HepG2 (cell line): Measurements from ENCODE around the gene RARA. TPM values are rescaled to one million over a fixed set of nuclear protein-coding genes. Genes with fewer than 3 reads are reported as not detected.
A peak's percentile ranks its signal among the peaks of the same experiment; 100 is the strongest.

ENCODE experiments used
- ATAC-seq: fragments of 200-7000 bp; cut with Tn5 transposase; 3 replicates; pipeline ENCODE4 v1.9.1; 2020; ENCODE audit warnings: mild to moderate bottlenecking, moderate library complexity
- BruUV-seq: library from RNA; stranded (reverse); fragments of 400-500 nt; replicated peaks from 2 replicates; lab custom pipeline; 2021; lab: Mats Ljungman, UMichigan
- CTCF ChIA-PET: fragments of 300-600 bp; formaldehyde crosslinking; extraction: SDS; loops from one replicate; lab custom pipeline; 2021; ENCODE audit warnings: low total read pairs, inconsistent platforms, low intra/inter-chr PET ratio; lab: Yijun Ruan, JAX
- POLR2A ChIA-PET: fragments of 350-600 bp; sonication (Branson Sonifier 250); formaldehyde crosslinking; loops from one replicate; lab custom pipeline; 2020; ENCODE audit warnings: antibody characterized with exemption, inconsistent platforms; lab: Yijun Ruan, JAX
- DNase-seq: peaks from one replicate; pipeline ENCODE4 v3.0.0-alpha.2; 2015; ENCODE audit warnings: low spot score
- FAIRE-seq: peaks from 3 replicates; lab custom pipeline; 2011; peaks lifted over from hg19 to GRCh38; lab: Jason Lieb, UNC
- H2AFZ ChIP-seq: one replicate; pipeline ENCODE4 v1.6.1; 2011; ENCODE audit warnings: low read length, inconsistent platforms
- H3K27ac ChIP-seq: fragments of 300-600 bp; 3 replicates; pipeline ENCODE4 v1.8.0; 2011; ENCODE audit warnings: mixed run types, mild to moderate bottlenecking, mixed read lengths, low read length, inconsistent platforms; ENCODE audit not compliant: insufficient read depth; ENCODE audit errors: extremely low read length
- H3K27me3 ChIP-seq, 2 experiments: fragments of 200-600 bp in 1 of 2; 2 replicates in 1 of 2; 3 replicates in 1 of 2; pipeline versions ENCODE4 v1.6.0 to v1.8.0; 2011; ENCODE audit warnings: low read length in 2 of 2, mild to moderate bottlenecking in 2 of 2, moderate library complexity in 2 of 2, inconsistent platforms in 1 of 2; ENCODE audit not compliant: insufficient read depth in 2 of 2, control insufficient read depth in 1 of 2
- H3K36me3 ChIP-seq, 2 experiments: fragments of 200-600 bp in 1 of 2; replicated peaks in 1 of 2; 2 replicates in 1 of 2; 3 replicates in 1 of 2; pipeline versions ENCODE4 v1.5.1 to v1.8.0; 2011; ENCODE audit warnings: low read length in 2 of 2, inconsistent platforms in 1 of 2; ENCODE audit not compliant: insufficient read depth in 2 of 2, control insufficient read depth in 1 of 2
- H3K4me1 ChIP-seq: 2 replicates; pipeline ENCODE4 v1.5.1; 2012; ENCODE audit warnings: low read length, inconsistent platforms; ENCODE audit not compliant: insufficient read depth
- H3K4me2 ChIP-seq: 2 replicates; pipeline ENCODE4 v1.6.0; 2011; ENCODE audit warnings: low read depth, low read length, inconsistent platforms
- H3K4me3 ChIP-seq, 3 experiments: fragments of 200-600 bp in 1 of 3; sonication (generic), shearing (Covaris generic) in 1 of 3; replicated peaks in 1 of 3; 2 replicates each; pipeline ENCODE4 v1.5.1; 2011 to 2016; ENCODE audit warnings: low read length in 3 of 3, inconsistent platforms in 2 of 3, low read depth in 2 of 3, mild to moderate bottlenecking in 2 of 3, control low read depth in 1 of 3, mixed read lengths in 1 of 3; ENCODE audit not compliant: insufficient read depth in 1 of 3
- H3K79me2 ChIP-seq: one replicate; pipeline ENCODE4 v1.6.1; 2011; ENCODE audit warnings: low read length, inconsistent platforms; ENCODE audit not compliant: insufficient read depth
- H3K9ac ChIP-seq: 2 replicates; pipeline ENCODE4 v1.6.0; 2011; ENCODE audit warnings: mild to moderate bottlenecking, low read depth, low read length, inconsistent platforms; ENCODE audit not compliant: insufficient read depth
- H3K9me3 ChIP-seq: 2 replicates; pipeline ENCODE4 v1.5.1; 2012; ENCODE audit warnings: mild to moderate bottlenecking, low read length
- H4K20me1 ChIP-seq: 2 replicates; pipeline ENCODE4 v1.6.0; 2011; ENCODE audit warnings: inconsistent platforms, mild to moderate bottlenecking, low read length, moderate library complexity; ENCODE audit not compliant: insufficient read depth
- EP300 ChIP-seq, 3 experiments: sonication (generic) in 1 of 3; formaldehyde crosslinking in 1 of 3; IDR thresholded peaks; 2 replicates each; pipeline versions ENCODE4 v1.5.1 to v1.6.1; 2011 to 2020; ENCODE audit warnings: low read depth in 2 of 3, low read length in 2 of 3, borderline replicate concordance in 1 of 3, improper control_type of control experiment in 1 of 3, mild to moderate bottlenecking in 1 of 3, missing genetic modification reagents in 1 of 3, moderate library complexity in 1 of 3
- ESRRA ChIP-seq: sonication (generic); formaldehyde crosslinking; IDR thresholded peaks from 2 replicates; pipeline ENCODE4 v1.5.1; 2020; ENCODE audit warnings: mild to moderate bottlenecking, low read depth, missing genetic modification reagents
- FOXA1 ChIP-seq, 2 experiments: fragments of 450-650 bp in 1 of 2; sonication (generic) in 1 of 2; formaldehyde crosslinking in 1 of 2; IDR thresholded peaks; 2 replicates each; pipeline versions ENCODE4 v1.4.0 to v1.6.1; 2016 to 2020; ENCODE audit warnings: missing genetic modification reagents in 1 of 2
- FOXJ3 ChIP-seq: sonication (generic); formaldehyde crosslinking; IDR thresholded peaks from 2 replicates; pipeline ENCODE4 v1.4.0; 2020; ENCODE audit warnings: missing genetic modification reagents, mild to moderate bottlenecking, borderline replicate concordance
- GATAD2A ChIP-seq: IDR thresholded peaks from 2 replicates; pipeline ENCODE4 v1.6.1; 2016
- HMG20A ChIP-seq: IDR thresholded peaks from 2 replicates; pipeline ENCODE4 v1.6.1; 2016; ENCODE audit warnings: borderline replicate concordance
- HNF4A ChIP-seq: sonication (generic); formaldehyde crosslinking; IDR thresholded peaks from 2 replicates; pipeline ENCODE4 v1.4.0; 2020; ENCODE audit warnings: missing genetic modification reagents
- KDM6A ChIP-seq: IDR thresholded peaks from 2 replicates; pipeline ENCODE4 v1.6.1; 2016; ENCODE audit warnings: low read depth
- MED1 ChIP-seq: sonication (generic); formaldehyde crosslinking; IDR thresholded peaks from 2 replicates; pipeline ENCODE4 v1.4.0; 2020; ENCODE audit warnings: missing genetic modification reagents
- MIXL1 ChIP-seq: IDR thresholded peaks from 2 replicates; pipeline ENCODE4 v1.6.1; 2016
- MLX ChIP-seq: IDR thresholded peaks from 2 replicates; pipeline ENCODE4 v1.6.1; 2016
- NCOA2 ChIP-seq: sonication (generic); formaldehyde crosslinking; IDR thresholded peaks from 2 replicates; pipeline ENCODE4 v1.8.0; 2022; ENCODE audit warnings: inconsistent platforms
- SAP130 ChIP-seq: IDR thresholded peaks from 2 replicates; pipeline ENCODE4 v1.6.1; 2016; ENCODE audit warnings: low read depth
- ZBTB7B ChIP-seq: sonication (generic); formaldehyde crosslinking; IDR thresholded peaks from 2 replicates; pipeline ENCODE4 v1.4.0; 2020; ENCODE audit warnings: missing genetic modification reagents
- ZNF619 ChIP-seq: sonication (generic); formaldehyde crosslinking; IDR thresholded peaks from 2 replicates; pipeline ENCODE4 v1.4.0; 2020; ENCODE audit warnings: mild to moderate bottlenecking, missing genetic modification reagents
- ZNF713 ChIP-seq: sonication (generic); formaldehyde crosslinking; IDR thresholded peaks from 2 replicates; pipeline ENCODE4 v1.4.0; 2020; ENCODE audit warnings: mild to moderate bottlenecking, missing genetic modification reagents
- WGBS: methylation state at CpG from one replicate; pipeline ENCODE4 v1.1.6; 2017; ENCODE audit warnings: low lambda C conversion rate; 5-methylcytosine and 5-hydroxymethylcytosine counted together
- in situ Hi-C: cut with HindIII; loops from 2 replicates; pipeline ENCODE4 v1.10.0; 2017; ENCODE audit warnings: low pct_unique_long_range_greater_than_20kb; ENCODE audit not compliant: extremely low pct_ligation_motif_present
- intact Hi-C: fragments of 100-400 bp; cut with micrococcal nuclease; formaldehyde crosslinking; loops from one replicate; pipeline ENCODE4 v1.10.0; 2022; ENCODE audit not compliant: unreplicated experiment
- polyA plus RNA-seq, 8 experiments: library from polyadenylated mRNA; depleted of rRNA in 3 of 8; stranded (reverse) in 7 of 8; unstranded in 1 of 8; fragments of >200 nt; fragmentation: Illumina TruSeq in 4 of 8; extraction: Trizol in 4 of 8; gene quantifications; 2 replicates each; pipeline versions ENCODE4 v1.2.1 to v1.2.3, GENCODE V29; 2011 to 2016; ENCODE audit warnings: low read depth in 4 of 8, missing spikeins in 1 of 8, mixed read lengths in 1 of 8; ENCODE audit not compliant: insufficient read depth in 1 of 8
- total RNA-seq, 5 experiments: library from RNA; depleted of rRNA; stranded (reverse); fragments of >200 nt; fragmentation: Illumina TruSeq; extraction: Trizol; gene quantifications; 2 replicates each; pipeline ENCODE4 v1.2.3, GENCODE V29; 2016; ENCODE audit warnings: low read depth in 1 of 5
- TF ChIP-seq, protein P1 (sequence below): sonication (generic); formaldehyde crosslinking; conservative IDR thresholded peaks from 2 replicates; pipeline ENCODE4 v1.4.0; 2020; ENCODE audit warnings: mild to moderate bottlenecking, missing genetic modification reagents, moderate library complexity
- TF ChIP-seq, protein P2 (sequence below): sonication (generic); formaldehyde crosslinking; IDR thresholded peaks from 2 replicates; pipeline ENCODE4 v1.5.0; 2020; ENCODE audit warnings: missing genetic modification reagents

Gene RARA
- total and polyA plus RNA-seq, 2 of the 13 experiments (the other 11 are each of a cell fraction or from before 2014, with no cell fraction given), result 6.4 to 8.6 TPM

- H3K9ac ChIP-seq, result peak overlapping the region; percentile 46
- H2AFZ ChIP-seq, result no peak overlapping the region
- H3K36me3 ChIP-seq, result peaks cover 4 to 18% of the 10 kb centered on the region in 2 experiments
- peak; percentile 76 for DNase-seq
- peak overlapping the region; percentile 39 for H3K27ac ChIP-seq
- H3K27me3 ChIP-seq, result no peaks in the 10 kb centered on the region
- peaks cover 32% of the 10 kb centered on the region for H3K79me2 ChIP-seq
- H3K4me2 ChIP-seq, result peak overlapping the region; percentile 95
- 67% methylated on average over 2 of the region's 2 CpGs for WGBS
- POLR2A ChIA-PET, result interaction anchor here (0.8 to 1.1 kb wide), 2 partner anchors 83 to 146 kb away, joined by 3 to 4 read pairs; partner anchors contain the start of gene CASC3
- H3K4me1 ChIP-seq, result peaks cover 66% of the 10 kb centered on the region
- peak overlapping the region in 2 of 3 experiments; percentile 35 to 99; a peak in 2 of 6 replicates for H3K4me3 ChIP-seq
- no peak for FAIRE-seq
- no peaks in the 10 kb centered on the region for H4K20me1 ChIP-seq
- H3K9me3 ChIP-seq, result no peaks in the 10 kb centered on the region
- CTCF ChIA-PET, result no interaction called here
- in situ Hi-C loops (loop anchor here (5.0 to 10.0 kb wide), 2 partner anchors 84 to 272 kb away; partner anchors contain the start of gene CSF3), intact Hi-C loops (loop anchor here (5.0 kb wide), 1 partner anchor 144 kb away; the partner anchor contains the start of gene CASC3)
- no peak for ATAC-seq
- BruUV-seq, result no TSS peak
- TF ChIP-seq HNF4A (CRISPR knock-in tag) (peak; percentile 70), FOXJ3 (CRISPR knock-in tag) (peak; percentile 35; the same call in 1 of the 2 replicates), HMG20A (CRISPR knock-in tag) (0 out of 2 replicates have a peak, but pooled peaks have one; percentile 10), ZNF713 (CRISPR knock-in tag) (no peak), ZNF619 (no peak), FOXA1 (IDR thresholded peaks at IDR 0.05) (no peak), FOXA1 (CRISPR knock-in tag; IDR thresholded peaks at IDR 0.05) (0 out of 2 replicates have a peak, but pooled peaks have one; percentile 61), ZBTB7B (peak; percentile 91), MIXL1 (CRISPR knock-in tag) (0 out of 2 replicates have a peak, but pooled peaks have one; percentile 29), GATAD2A (CRISPR knock-in tag) (peak; percentile 54), SAP130 (CRISPR knock-in tag) (0 out of 2 replicates have a peak, but pooled peaks have one; percentile 35), MED1 (peak; percentile 41; the same call in 1 of the 2 replicates), NCOA2 (CRISPR knock-in tag) (peak; percentile 21; the same call in 1 of the 2 replicates), MLX (CRISPR knock-in tag) (no peak), KDM6A (CRISPR knock-in tag) (0 out of 2 replicates have a peak, but pooled peaks have one; percentile 15), EP300 (IDR thresholded peaks at IDR 0.05; ENCODE audit: low read depth in 2 of 2, low read length in 2 of 2) (peak in 1 of 2 experiments; percentile 43; a peak in 1 of 4 replicates), EP300 (CRISPR knock-in tag; IDR thresholded peaks at IDR 0.05; ENCODE audit: borderline replicate concordance) (no peak), ESRRA (CRISPR knock-in tag) (peak; percentile 56; the same call in 1 of the 2 replicates)
- TF ChIP-seq, protein P1, sequence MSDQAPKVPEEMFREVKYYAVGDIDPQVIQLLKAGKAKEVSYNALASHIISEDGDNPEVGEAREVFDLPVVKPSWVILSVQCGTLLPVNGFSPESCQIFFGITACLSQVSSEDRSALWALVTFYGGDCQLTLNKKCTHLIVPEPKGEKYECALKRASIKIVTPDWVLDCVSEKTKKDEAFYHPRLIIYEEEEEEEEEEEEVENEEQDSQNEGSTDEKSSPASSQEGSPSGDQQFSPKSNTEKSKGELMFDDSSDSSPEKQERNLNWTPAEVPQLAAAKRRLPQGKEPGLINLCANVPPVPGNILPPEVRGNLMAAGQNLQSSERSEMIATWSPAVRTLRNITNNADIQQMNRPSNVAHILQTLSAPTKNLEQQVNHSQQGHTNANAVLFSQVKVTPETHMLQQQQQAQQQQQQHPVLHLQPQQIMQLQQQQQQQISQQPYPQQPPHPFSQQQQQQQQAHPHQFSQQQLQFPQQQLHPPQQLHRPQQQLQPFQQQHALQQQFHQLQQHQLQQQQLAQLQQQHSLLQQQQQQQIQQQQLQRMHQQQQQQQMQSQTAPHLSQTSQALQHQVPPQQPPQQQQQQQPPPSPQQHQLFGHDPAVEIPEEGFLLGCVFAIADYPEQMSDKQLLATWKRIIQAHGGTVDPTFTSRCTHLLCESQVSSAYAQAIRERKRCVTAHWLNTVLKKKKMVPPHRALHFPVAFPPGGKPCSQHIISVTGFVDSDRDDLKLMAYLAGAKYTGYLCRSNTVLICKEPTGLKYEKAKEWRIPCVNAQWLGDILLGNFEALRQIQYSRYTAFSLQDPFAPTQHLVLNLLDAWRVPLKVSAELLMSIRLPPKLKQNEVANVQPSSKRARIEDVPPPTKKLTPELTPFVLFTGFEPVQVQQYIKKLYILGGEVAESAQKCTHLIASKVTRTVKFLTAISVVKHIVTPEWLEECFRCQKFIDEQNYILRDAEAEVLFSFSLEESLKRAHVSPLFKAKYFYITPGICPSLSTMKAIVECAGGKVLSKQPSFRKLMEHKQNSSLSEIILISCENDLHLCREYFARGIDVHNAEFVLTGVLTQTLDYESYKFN (CRISPR knock-in tag), result peak; percentile 89
- TF ChIP-seq, protein P2, sequence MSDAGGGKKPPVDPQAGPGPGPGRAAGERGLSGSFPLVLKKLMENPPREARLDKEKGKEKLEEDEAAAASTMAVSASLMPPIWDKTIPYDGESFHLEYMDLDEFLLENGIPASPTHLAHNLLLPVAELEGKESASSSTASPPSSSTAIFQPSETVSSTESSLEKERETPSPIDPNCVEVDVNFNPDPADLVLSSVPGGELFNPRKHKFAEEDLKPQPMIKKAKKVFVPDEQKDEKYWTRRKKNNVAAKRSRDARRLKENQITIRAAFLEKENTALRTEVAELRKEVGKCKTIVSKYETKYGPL (CRISPR knock-in tag), result no peak
These were observed 22.5 kb upstream of the RARA start for GRCh38 chr17:40286473-40286872.
